Urinary bladder (tissue), 4 donors: Measurements from ENCODE around the gene FCRL3. TPM values are rescaled to one million over a fixed set of nuclear protein-coding genes. Genes with fewer than 3 reads are reported as not detected.

Experiments used
- DNase-seq: peaks from one replicate; pipeline ENCODE4 v3.0.0-alpha.2; 2015; ENCODE audit errors: extremely low spot score
- H3K27ac ChIP-seq: one replicate; pipeline ENCODE4 v1.5.1; 2013; ENCODE audit warnings: low read depth, mild to moderate bottlenecking, moderate library complexity
- H3K36me3 ChIP-seq: one replicate; pipeline ENCODE4 v1.6.1; 2013; ENCODE audit warnings: mild to moderate bottlenecking, moderate library complexity; ENCODE audit not compliant: insufficient read depth
- H3K4me1 ChIP-seq: one replicate; pipeline ENCODE4 v1.6.1; 2013; ENCODE audit warnings: mild to moderate bottlenecking, moderate library complexity; ENCODE audit not compliant: insufficient read depth
- H3K4me3 ChIP-seq: one replicate; pipeline ENCODE4 v1.5.1; 2013; ENCODE audit warnings: low read depth, low read length
- WGBS: extraction: QIAGEN DNeasy Blood & Tissue Kit; methylation state at CpG from one replicate; pipeline ENCODE4 v1.1.7; 2013; 5-methylcytosine and 5-hydroxymethylcytosine counted together
- polyA plus RNA-seq: library from polyadenylated mRNA; stranded (reverse); fragments of 200-250 nt; gene quantifications from one replicate; pipeline ENCODE4 v1.2.3, GENCODE V29; 2013
- total RNA-seq: library from RNA; depleted of rRNA; stranded (reverse); fragments of >200 nt; gene quantifications from one replicate; pipeline ENCODE4 v1.2.3, GENCODE V29; 2014
- donor health status: healthy with polysubstance abuse.
- donor health status: healthy.

FCRL3 gene
- total and polyA plus RNA-seq, 2 donors: 0.04 to 0.05 TPM

- H3K36me3 ChIP-seq: no peaks in the 10 kb centered on the region
- H3K4me1 ChIP-seq: no peaks in the 10 kb centered on the region
- H3K27ac ChIP-seq: no peak overlapping the region
- 83% methylated on average over 5 of the region's 5 CpGs for WGBS
- no peak for DNase-seq
- no peak overlapping the region for H3K4me3 ChIP-seq
Observed at GRCh38 chr1:157702308-157702825, 1.8 kb upstream of the FCRL3 start.

GRCh38 chr1:157700305-157700704, 264 bp downstream of the FCRL3 start:
- DNase-seq: no peak
- WGBS: 84% methylated on average over 5 of the region's 5 CpGs
- Histone ChIP-seq H3K4me3 (no peak overlapping the region), H3K36me3 (no peaks in the 10 kb centered on the region), H3K27ac (no peak overlapping the region), H3K4me1 (no peaks in the 10 kb centered on the region)

GRCh38 chr1:157697781-157698569, 2.6 kb downstream of the FCRL3 start:
- H3K36me3 ChIP-seq: no peaks in the 10 kb centered on the region
- no peak overlapping the region for H3K4me3 ChIP-seq
- H3K4me1 ChIP-seq: no peaks in the 10 kb centered on the region
- H3K27ac ChIP-seq: no peak overlapping the region
- WGBS: 68% methylated on average over 4 of the region's 4 CpGs
- DNase-seq: no peak

GRCh38 chr1:157696966-157697628, 3.5 kb downstream of the FCRL3 start:
- WGBS: 59% methylated on average over 4 of the region's 4 CpGs
- H3K36me3 ChIP-seq: no peaks in the 10 kb centered on the region
- no peak overlapping the region for H3K4me3 ChIP-seq
- no peaks in the 10 kb centered on the region for H3K4me1 ChIP-seq
- no peak overlapping the region for H3K27ac ChIP-seq
- DNase-seq: no peak

- DNase-seq: no peak
Observed at GRCh38 chr1:157695417-157695816, 5.2 kb downstream of the FCRL3 start.

GRCh38 chr1:157691285-157691920, 9.2 kb downstream of the FCRL3 start:
- H3K4me1 ChIP-seq: no peaks in the 10 kb centered on the region
- no peak overlapping the region for H3K27ac ChIP-seq
- no peak for DNase-seq
- H3K36me3 ChIP-seq: no peaks in the 10 kb centered on the region
- WGBS: 34% methylated on average over 5 of the region's 5 CpGs
- H3K4me3 ChIP-seq: no peak overlapping the region

More at GRCh38 chr1:157695417-157695816, 5.2 kb downstream of the FCRL3 start:
- WGBS: 60% methylated on average over 4 of the region's 4 CpGs
- Histone ChIP-seq H3K27ac (no peak overlapping the region), H3K4me3 (no peak overlapping the region), H3K4me1 (no peaks in the 10 kb centered on the region), H3K36me3 (no peaks in the 10 kb centered on the region)

- no peak for DNase-seq
- Histone ChIP-seq H3K27ac (no peak overlapping the region), H3K4me1 (no peaks in the 10 kb centered on the region), H3K36me3 (no peaks in the 10 kb centered on the region), H3K4me3 (no peak overlapping the region)
- WGBS: 68% methylated on average over 5 of the region's 5 CpGs
Observed at GRCh38 chr1:157682710-157683437, 17.7 kb downstream of the FCRL3 start.

GRCh38 chr1:157678721-157679120, 21.8 kb downstream of the FCRL3 start:
- 59% methylated on average over 4 of the region's 4 CpGs for WGBS
- DNase-seq: no peak
- Histone ChIP-seq H3K36me3 (no peaks in the 10 kb centered on the region), H3K4me3 (no peak overlapping the region), H3K4me1 (no peaks in the 10 kb centered on the region), H3K27ac (no peak overlapping the region)

GRCh38 chr1:157673008-157673407, 27.6 kb downstream of the FCRL3 start:
- WGBS: 68% methylated on average over 1 of the region's 1 CpG
- no peak for DNase-seq
- no peak overlapping the region for H3K4me3 ChIP-seq
- H3K27ac ChIP-seq: no peak overlapping the region
- H3K36me3 ChIP-seq: no peaks in the 10 kb centered on the region
- H3K4me1 ChIP-seq: no peaks in the 10 kb centered on the region

- Histone ChIP-seq H3K4me3 (no peak overlapping the region), H3K27ac (no peak overlapping the region), H3K36me3 (no peaks in the 10 kb centered on the region), H3K4me1 (no peaks in the 10 kb centered on the region)
- DNase-seq: no peak
Observed at GRCh38 chr1:157671895-157672294, 28.7 kb downstream of the FCRL3 start.

- 89% methylated on average over 3 of the region's 3 CpGs for WGBS
Observed at GRCh38 chr1:157659576-157660247, 40.9 kb downstream of the FCRL3 start.

GRCh38 chr1:157658571-157658970, 42.0 kb downstream of the FCRL3 start:
- H3K4me3 ChIP-seq: no peak overlapping the region

More at GRCh38 chr1:157659576-157660247, 40.9 kb downstream of the FCRL3 start:
- H3K27ac ChIP-seq: no peak overlapping the region
- no peak for DNase-seq
- no peak overlapping the region for H3K4me3 ChIP-seq
- H3K36me3 ChIP-seq: no peaks in the 10 kb centered on the region
- no peaks in the 10 kb centered on the region for H3K4me1 ChIP-seq

GRCh38 chr1:157653494-157653873, 47.1 kb downstream of the FCRL3 start:
- no peak for DNase-seq
- no peak overlapping the region for H3K4me3 ChIP-seq
- no peaks in the 10 kb centered on the region for H3K36me3 ChIP-seq
- H3K4me1 ChIP-seq: no peaks in the 10 kb centered on the region
- no peak overlapping the region for H3K27ac ChIP-seq
- 70% methylated on average over 3 of the region's 3 CpGs for WGBS

More at GRCh38 chr1:157658571-157658970, 42.0 kb downstream of the FCRL3 start:
- Histone ChIP-seq H3K27ac (no peak overlapping the region), H3K36me3 (no peaks in the 10 kb centered on the region), H3K4me1 (no peaks in the 10 kb centered on the region)
- 94% methylated on average over 3 of the region's 3 CpGs for WGBS
- DNase-seq: no peak
